ENCODE results near the gene SLC25A4. TPM values are rescaled to one million over a fixed set of nuclear protein-coding genes. Genes with fewer than 3 reads are reported as not detected.
A peak's percentile ranks its signal among the peaks of the same experiment; 100 is the strongest.

The SLC25A4 gene
- total and polyA plus RNA-seq, 2 of the 13 experiments (the other 11 are each of a cell fraction or from before 2014, with no cell fraction given): 30.3 to 42.1 TPM

- TF ChIP-seq TIGD3 (CRISPR knock-in tag; IDR thresholded peaks at IDR 0.05; ENCODE audit: borderline replicate concordance): no peak
- TF ChIP-seq ZBTB14 (CRISPR knock-in tag; IDR thresholded peaks at IDR 0.05): peak; percentile 75
- TF ChIP-seq FOXM1 (CRISPR knock-in tag; IDR thresholded peaks at IDR 0.05): no peak
- TF ChIP-seq, protein P1, sequence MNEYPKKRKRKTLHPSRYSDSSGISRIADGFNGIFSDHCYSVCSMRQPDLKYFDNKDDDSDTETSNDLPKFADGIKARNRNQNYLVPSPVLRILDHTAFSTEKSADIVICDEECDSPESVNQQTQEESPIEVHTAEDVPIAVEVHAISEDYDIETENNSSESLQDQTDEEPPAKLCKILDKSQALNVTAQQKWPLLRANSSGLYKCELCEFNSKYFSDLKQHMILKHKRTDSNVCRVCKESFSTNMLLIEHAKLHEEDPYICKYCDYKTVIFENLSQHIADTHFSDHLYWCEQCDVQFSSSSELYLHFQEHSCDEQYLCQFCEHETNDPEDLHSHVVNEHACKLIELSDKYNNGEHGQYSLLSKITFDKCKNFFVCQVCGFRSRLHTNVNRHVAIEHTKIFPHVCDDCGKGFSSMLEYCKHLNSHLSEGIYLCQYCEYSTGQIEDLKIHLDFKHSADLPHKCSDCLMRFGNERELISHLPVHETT (CRISPR knock-in tag; conservative IDR thresholded peaks at IDR 0.05): no peak; the same call in 1 of the 2 replicates
- TF ChIP-seq ZNF790 (CRISPR knock-in tag; IDR thresholded peaks at IDR 0.05; ENCODE audit: borderline replicate concordance): peak; percentile 87
- TF ChIP-seq, protein P2, sequence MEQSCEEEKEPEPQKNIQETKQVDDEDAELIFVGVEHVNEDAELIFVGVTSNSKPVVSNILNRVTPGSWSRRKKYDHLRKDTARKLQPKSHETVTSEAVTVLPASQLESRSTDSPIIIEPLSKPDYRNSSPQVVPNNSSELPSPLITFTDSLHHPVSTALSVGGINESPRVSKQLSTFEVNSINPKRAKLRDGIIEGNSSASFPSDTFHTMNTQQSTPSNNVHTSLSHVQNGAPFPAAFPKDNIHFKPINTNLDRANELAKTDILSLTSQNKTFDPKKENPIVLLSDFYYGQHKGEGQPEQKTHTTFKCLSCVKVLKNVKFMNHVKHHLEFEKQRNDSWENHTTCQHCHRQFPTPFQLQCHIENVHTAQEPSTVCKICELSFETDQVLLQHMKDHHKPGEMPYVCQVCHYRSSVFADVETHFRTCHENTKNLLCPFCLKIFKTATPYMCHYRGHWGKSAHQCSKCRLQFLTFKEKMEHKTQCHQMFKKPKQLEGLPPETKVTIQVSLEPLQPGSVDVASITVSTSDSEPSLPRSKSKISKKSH (CRISPR knock-in tag; IDR thresholded peaks at IDR 0.05; ENCODE audit: borderline replicate concordance): peak; percentile 14; the same call in 1 of the 2 replicates
- no peak for TF ChIP-seq CENPX (CRISPR knock-in tag; IDR thresholded peaks at IDR 0.05)
- no peak for TF ChIP-seq PAF1 (CRISPR knock-in tag; IDR thresholded peaks at IDR 0.05)
- TF ChIP-seq ZNF615 (CRISPR knock-in tag; IDR thresholded peaks at IDR 0.05; ENCODE audit: borderline replicate concordance): no peak
- TF ChIP-seq ZSCAN29 (CRISPR knock-in tag; conservative IDR thresholded peaks at IDR 0.05): no peak
- 0 out of 2 replicates have a peak, but pooled peaks have one; percentile 27 for TF ChIP-seq ZNF878 (CRISPR knock-in tag; IDR thresholded peaks at IDR 0.05)
- no peak for TF ChIP-seq ZNF737 (CRISPR knock-in tag; IDR thresholded peaks at IDR 0.05; ENCODE audit: borderline replicate concordance)
- TF ChIP-seq KLF15 (CRISPR knock-in tag; IDR thresholded peaks at IDR 0.05; ENCODE audit: borderline replicate concordance): no peak
- peak; percentile 17; the same call in 1 of the 2 replicates for TF ChIP-seq ZNF788 (CRISPR knock-in tag; IDR thresholded peaks at IDR 0.05; ENCODE audit: borderline replicate concordance)
- TF ChIP-seq, protein P3, sequence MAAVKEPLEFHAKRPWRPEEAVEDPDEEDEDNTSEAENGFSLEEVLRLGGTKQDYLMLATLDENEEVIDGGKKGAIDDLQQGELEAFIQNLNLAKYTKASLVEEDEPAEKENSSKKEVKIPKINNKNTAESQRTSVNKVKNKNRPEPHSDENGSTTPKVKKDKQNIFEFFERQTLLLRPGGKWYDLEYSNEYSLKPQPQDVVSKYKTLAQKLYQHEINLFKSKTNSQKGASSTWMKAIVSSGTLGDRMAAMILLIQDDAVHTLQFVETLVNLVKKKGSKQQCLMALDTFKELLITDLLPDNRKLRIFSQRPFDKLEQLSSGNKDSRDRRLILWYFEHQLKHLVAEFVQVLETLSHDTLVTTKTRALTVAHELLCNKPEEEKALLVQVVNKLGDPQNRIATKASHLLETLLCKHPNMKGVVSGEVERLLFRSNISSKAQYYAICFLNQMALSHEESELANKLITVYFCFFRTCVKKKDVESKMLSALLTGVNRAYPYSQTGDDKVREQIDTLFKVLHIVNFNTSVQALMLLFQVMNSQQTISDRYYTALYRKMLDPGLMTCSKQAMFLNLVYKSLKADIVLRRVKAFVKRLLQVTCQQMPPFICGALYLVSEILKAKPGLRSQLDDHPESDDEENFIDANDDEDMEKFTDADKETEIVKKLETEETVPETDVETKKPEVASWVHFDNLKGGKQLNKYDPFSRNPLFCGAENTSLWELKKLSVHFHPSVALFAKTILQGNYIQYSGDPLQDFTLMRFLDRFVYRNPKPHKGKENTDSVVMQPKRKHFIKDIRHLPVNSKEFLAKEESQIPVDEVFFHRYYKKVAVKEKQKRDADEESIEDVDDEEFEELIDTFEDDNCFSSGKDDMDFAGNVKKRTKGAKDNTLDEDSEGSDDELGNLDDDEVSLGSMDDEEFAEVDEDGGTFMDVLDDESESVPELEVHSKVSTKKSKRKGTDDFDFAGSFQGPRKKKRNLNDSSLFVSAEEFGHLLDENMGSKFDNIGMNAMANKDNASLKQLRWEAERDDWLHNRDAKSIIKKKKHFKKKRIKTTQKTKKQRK (IDR thresholded peaks at IDR 0.05; ENCODE audit: low read length): no peak
- no peak for TF ChIP-seq FOXA1 (IDR thresholded peaks at IDR 0.05)
- TF ChIP-seq FOXA1 (CRISPR knock-in tag; IDR thresholded peaks at IDR 0.05): no peak
- TF ChIP-seq MED13 (CRISPR knock-in tag; IDR thresholded peaks at IDR 0.05): peak; percentile 69; the same call in 1 of the 2 replicates
- no peak for TF ChIP-seq HHEX (CRISPR knock-in tag; IDR thresholded peaks at IDR 0.05)
- TF ChIP-seq HOXD1 (CRISPR knock-in tag; IDR thresholded peaks at IDR 0.05): no peak; the same call in 1 of the 2 replicates
- peak; percentile 65; the same call in 1 of the 2 replicates for TF ChIP-seq GTF2F1 (IDR thresholded peaks at IDR 0.05; ENCODE audit: low read length)
Measured at GRCh38 chr4:185142912-185143600, at the start of gene SLC25A4 (continued).
